Left cardiac atrium (tissue), 4 donors: ENCODE results near the gene ZCCHC24. TPM values are rescaled to one million over a fixed set of nuclear protein-coding genes. Genes with fewer than 3 reads are reported as not detected.

ENCODE experiments used
- ATAC-seq, 2 donors: fragments of 200-7000 bp; cut with Tn5 transposase; one replicate each; pipeline ENCODE4 v1.9.1; 2020; ENCODE audit warnings: mild to moderate bottlenecking in 2 of 2, moderate library complexity in 2 of 2
- DNase-seq: peaks from one replicate; pipeline ENCODE4 v3.0.0-alpha.2; 2020
- intact Hi-C, 2 donors: fragments of 100-400 bp; cut with DNase I; formaldehyde crosslinking; loops; one replicate each; pipeline versions ENCODE4 v1.14.1 to v1.15.1; 2022 to 2023
- long read RNA-seq: library from polyadenylated mRNA; unstranded; transcript quantifications from one replicate; pipeline ENCODE4 v2.0.0, GENCODE V29; 2021
- total RNA-seq, 2 donors: library from RNA; stranded (reverse); fragmentation: NEBNext Ultra II Directional; extraction: Animal tissue kit (Norgen Biotek cat#: 25700); gene quantifications; one replicate each; pipeline ENCODE4 v1.2.1, GENCODE V29; 2021
- donor health status: DM: no; HTN: yes; CAD: no.
- donor health status: DM: no; HTN: yes; CAD: no; lungs with severe emphysema.
- donor health status: DM: yes; HTN: yes; CAD: no.
- donor health status: Dilated cardiomyopathy.

Gene ZCCHC24
- 10 to 100 TPM; 52.9 to 56.6 TPM for total RNA-seq
- long read RNA-seq, full-length matches to known transcripts = 4 of 27 reads
- long read RNA-seq, partial matches to known transcripts = 1 of 27 reads
- long read RNA-seq, other reads (novel, unspliced or antisense) = 22 of 27 reads

DNA sequence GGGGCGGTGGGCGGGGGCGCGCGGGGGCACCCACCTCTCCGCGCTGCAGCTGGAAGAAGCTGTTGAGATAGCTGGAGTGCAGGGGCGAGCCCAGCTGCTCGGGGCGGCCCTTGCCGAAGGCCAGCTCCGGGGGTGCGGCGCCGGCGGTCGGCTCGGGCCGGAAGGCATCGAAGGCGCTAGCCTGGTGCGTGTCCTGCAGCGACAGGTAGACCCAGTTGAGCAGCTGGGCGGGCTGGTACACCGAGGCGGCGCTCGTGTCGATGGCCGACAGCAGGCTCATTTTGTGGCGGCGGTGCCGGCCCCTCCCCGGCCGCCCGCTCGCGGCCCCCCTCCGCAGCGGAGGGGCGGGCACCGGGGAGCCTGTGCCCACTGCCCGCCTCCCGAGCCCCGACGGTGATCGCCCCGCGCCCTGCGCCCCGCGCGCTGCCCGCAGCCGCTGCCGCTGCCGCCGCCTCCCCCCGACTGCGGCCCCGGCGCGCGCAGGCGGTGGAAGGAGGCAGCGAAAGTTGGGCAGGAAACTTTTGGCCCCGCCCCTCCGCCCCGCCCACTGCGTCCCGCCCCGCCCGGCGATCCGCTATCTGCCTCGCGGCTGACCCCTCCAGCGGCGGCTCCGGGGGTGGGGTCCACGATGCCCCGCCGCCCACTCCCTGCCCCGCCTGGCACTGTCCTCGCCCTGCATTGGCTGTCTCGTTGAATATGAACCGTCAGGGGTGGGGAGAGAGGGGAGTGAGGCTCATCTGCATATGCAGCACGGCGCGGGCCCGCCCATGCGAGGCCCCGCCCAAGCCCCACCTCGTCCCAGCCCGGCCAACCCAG lies at the start of gene ZCCHC24:
TSS of gene ZCCHC24 (minus strand) at position 464 of the 816 bp plus-strand sequence. CDS start at position 280, 184 bp downstream.
- DNase-seq (peak; percentile 99), ATAC-seq (peak; percentile 93 to 94)
- intact Hi-C loops = no loop called here

DNA sequence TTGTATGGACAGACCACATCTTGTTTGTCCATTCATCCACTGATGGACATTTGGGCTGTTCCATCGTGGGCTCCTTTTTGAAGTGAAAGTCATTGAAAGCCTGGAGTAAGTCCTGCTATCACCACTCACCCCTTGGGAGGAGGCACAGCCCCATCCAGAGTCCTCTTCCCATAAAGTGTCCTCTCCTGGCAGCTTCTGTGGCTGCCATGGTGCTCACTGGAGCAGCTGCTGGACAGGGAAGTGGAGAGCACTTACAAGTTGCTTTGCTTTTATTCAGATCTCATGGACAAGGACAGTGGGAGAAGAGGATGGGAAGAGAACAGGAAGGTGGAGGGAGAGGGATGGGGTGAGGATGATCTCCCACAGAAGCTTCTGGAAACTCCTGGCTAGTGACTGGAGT lies 48.4 kb upstream of the ZCCHC24 start:
- DNase-seq (no peak), ATAC-seq (no peak)
- intact Hi-C loops = no loop called here

DNA sequence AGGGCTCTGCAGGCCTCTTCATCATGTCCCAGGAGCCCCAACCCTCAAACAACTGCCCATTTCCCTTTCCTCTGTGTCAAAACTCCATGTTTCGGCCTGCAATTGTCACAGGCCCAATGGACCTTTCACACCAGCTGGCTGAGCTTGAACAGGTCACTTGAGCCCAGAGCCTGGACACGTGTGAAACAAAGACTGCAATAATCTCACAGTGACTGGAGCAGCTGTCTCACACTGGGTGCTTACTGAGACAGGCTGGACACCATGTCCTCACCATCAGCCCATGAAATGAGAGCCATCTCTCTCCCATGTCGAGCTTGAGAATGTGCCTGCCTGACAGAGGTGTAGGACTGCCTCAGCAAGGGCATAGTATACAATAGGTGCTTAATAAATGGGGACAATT lies 47.4 kb upstream of the ZCCHC24 start:
- DNase-seq (no peak), ATAC-seq (peak in 1 of 2 donors; percentile 47)
- intact Hi-C loops = no loop called here

DNA sequence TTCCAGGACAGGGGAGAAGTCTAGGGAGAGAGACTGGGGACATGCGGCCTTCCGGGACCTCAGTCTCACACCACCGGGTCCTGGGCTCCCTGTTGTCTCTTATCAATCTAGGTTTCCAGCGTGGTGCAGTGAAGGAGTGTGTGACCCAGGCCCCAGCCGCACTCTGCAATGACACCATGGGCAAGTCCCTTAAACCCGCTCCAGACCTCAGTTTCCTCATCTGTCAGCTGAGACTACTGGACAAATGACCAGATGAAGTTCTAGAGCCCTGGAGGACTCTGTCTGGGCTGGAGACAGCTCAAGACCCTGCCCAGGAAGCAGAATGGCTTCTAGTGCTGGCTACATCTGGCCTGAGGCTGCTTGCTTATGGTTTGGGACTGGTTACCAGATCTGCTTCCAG lies 46.8 kb upstream of the ZCCHC24 start:
- intact Hi-C loops = no loop called here
- no peak for ATAC-seq
- DNase-seq = no peak

DNA sequence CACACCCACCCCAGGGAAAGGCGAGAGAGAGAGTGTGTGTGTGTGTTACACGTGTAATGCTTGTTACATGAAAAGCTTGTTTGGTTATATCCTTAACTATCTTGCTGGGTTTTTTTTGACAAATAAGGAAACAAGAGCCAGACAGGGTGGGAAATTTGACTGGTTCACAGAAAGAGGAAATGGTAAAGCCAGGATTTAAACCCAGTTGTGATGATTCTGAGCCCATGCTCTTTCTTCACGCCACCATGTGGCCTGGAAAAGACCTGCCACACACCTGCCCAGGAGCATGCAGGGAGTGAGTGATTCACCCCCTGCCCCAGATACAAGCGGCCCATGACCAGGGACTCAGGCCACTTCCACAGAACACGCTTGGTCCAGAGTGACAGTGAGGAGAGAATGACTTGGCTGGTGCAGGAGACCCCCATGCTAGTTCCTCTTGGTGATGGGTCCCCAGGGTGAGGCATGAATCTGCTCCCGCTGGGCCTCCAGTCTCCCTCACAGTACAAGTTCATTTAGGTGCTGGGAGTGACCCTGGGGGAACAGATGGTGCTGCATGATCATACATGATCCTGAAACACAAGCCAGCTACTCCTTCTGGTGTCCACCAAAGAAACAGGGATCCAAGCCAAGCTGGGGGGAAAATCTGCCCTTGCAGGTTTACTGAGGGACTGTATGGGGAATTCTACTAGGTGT lies 45.9 kb upstream of the ZCCHC24 start:
- intact Hi-C loops = no loop called here

DNA sequence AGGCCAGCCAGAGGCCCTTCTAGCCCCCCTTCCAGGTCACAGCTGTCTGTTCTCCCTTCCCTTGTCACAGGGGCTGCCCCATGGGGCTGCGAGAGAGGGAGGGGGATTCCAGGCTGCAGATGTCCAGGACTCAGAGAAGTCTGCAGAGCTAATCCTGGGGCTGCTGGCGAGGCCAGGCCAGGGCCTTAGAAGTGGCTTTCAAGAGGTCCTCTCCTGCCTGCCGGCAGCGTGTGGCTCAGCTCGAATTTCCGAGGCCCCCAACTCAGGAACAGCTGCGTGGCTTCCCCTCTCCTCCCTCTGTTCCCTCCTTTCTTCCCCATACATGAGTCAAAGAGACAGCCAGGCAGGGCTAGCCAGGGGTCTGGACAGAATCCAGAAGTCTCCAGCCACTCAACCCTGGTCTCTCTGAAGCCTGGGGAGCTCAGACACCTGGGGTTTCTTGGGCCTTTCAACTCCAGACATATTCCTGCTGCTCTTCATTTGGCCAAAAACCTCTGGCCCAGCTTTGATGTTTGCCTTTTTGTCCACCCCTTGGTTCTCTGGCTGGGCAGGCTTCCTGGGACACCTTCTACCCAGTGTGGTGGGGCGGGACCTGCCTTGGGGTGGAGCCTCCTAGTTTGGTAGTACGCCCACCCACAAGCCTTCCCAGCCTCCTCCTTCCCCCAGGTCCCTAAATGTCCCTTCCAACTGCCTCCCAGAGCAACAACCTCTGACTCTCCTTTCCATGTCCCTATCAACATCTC lies 45.1 kb upstream of the ZCCHC24 start:
- DNase-seq = peak; percentile 33
- intact Hi-C loops = no loop called here
- peak; percentile 10 to 66 for ATAC-seq

More for the DNA sequence above, 45.9 kb upstream of the ZCCHC24 start:
- ATAC-seq = no peak
- no peak for DNase-seq

DNA sequence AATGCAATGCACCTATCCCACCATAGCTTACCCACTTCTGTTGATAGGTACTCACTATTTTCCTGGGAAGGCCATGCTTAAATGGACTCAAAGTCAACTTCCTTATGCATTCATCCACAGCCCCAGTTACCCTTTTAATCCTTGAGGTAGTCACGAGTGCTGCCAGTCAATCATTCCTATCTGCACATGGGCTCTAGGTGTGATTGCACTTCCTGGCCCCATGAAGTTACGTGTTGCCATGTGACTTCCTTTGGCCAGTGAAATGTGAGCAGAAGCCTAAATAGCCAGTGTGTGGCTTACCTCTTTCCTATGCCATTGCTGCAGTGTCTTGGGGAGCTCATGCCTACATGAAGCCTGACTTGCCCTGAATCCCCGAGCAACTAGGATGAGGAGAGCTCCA lies 43.4 kb upstream of the ZCCHC24 start:
- ATAC-seq (no peak), DNase-seq (no peak)
- intact Hi-C loops = loop anchor here in 1 of 2 donors (5.0 kb wide), 1 partner anchor 112 kb away; no protein-coding TSS in a partner anchor

DNA sequence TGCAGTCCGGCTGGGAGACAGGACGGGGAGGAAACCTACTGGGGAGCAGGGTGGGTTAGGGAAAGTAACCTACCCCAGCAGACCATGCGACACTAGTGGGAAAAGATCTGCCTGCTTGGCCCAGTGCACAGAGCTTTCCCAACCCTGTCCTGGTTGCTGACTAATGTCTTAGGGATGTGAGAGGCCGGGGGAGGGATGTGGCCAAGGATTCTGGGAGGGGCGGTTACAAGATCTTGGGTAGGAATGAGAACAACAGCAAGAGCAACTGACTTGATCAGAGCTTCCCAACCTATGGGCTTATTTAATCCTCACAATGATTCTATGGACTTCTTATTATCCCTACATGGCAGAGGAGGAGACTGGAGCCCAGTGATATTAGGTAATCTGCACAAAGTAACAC lies 42.9 kb upstream of the ZCCHC24 start:
- ATAC-seq (peak; percentile 70 to 82), DNase-seq (peak; percentile 70)
- intact Hi-C loops = loop anchor here in 1 of 2 donors (5.0 kb wide), 1 partner anchor 111 kb away; no protein-coding TSS in a partner anchor

DNA sequence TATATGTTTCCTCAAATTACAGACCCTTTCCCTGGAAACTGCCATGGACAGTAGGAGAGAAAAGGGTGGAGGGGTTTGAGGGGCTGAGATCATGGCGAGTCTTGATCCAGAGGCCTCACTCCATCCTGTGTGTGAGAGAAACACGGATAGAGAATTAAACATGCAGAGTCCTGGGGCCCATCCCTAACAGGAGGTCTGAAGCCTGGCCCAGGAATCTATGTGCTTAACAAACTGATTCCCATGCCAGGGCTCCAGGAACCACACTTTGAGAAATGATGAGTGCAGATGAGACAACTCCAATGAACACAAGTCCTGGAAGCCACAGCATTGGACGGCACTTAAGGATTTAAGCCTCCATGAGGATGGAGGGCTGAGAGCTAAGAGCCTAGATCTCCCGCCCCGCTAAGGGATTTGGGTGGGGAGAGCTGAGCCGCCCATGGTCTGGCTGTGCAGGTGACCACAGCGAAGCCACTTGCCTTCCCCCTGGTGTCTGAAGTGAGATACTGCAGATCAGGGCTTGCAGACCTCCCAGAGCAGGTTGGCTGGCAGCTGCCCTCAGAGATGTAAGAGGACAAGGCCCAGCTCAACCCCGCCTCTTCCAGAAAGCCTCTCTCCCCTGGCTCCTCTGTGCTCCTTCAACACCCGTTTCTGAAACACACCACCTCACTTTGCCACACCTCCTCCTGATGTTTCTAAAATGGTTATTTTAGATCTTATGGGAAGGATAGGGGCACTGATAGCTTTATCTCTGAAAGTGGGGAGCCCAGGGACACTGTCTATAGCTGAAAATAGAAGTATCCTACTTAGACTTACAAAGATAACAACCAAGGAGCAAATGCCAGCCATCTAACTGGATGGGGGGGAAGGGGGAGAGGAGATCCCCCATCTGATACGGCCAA lies 42.1 kb upstream of the ZCCHC24 start:
- peak; percentile 45 to 63 for ATAC-seq
- intact Hi-C loops = loop anchor here (1.0 to 5.0 kb wide), 2 partner anchors 110 to 113 kb away; no protein-coding TSS in a partner anchor
- DNase-seq = peak; percentile 74

DNA sequence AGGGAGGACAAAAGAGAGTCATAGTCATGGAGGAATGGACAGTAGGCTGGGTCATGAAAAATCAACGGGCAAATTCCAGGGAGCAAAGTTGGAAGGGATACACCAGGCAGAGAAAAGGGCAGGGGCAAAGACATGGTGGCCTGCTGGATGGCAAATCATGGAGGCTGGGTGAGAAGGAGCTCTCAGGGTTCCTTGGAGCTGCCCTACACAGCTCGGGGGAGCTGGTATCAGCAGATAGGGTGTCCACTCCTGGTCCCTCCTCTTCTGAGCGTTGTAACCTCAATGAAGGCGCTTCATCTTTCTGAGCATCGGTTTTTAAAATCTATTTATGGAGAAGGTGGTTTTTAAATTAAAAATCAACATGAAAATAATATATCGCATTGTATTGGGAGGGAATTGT lies 39.1 kb upstream of the ZCCHC24 start:
- no peak for ATAC-seq
- DNase-seq = no peak
- intact Hi-C loops = no loop called here

DNA sequence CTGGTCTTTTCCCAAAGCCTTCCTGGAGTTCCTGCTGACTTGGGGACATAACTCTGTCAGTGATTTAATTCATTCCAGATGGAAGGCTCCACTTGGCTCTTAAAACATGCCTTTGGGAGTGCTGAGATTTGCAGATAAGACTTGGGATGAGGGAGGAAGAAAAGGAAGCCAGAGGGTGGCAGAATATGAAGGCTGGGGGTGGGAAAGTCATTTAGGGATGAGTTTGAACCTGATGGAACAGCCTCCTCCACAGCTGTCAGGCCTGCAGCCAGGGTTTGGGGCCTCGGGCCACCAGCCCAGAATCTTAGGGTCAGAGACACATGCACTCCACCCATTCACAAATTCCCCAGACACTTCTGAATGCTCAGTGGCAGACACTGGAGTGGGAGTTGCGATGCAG lies 38.5 kb upstream of the ZCCHC24 start:
- DNase-seq (peak; percentile 52), ATAC-seq (peak; percentile 60 to 73)
- intact Hi-C loops = no loop called here

DNA sequence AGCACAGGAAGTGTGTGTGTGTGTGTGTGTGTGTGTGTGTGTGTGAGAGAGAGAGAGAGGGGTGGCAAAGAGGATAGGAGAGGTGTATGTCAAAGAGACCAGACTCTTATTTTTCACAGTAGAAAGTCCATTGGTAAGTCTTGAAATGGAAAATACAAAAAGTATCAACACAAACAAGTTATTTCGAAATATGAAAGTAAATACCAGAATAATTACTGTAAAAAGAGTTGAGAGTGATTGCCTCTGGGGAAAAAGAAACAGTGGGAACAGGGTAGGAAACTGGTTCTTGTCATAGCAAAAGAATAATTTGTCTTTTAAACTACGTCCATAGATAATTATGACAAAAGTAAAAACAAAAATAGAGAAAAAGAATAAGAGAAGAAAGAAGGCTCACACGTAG lies 37.9 kb upstream of the ZCCHC24 start:
- intact Hi-C loops = no loop called here
- ATAC-seq (no peak), DNase-seq (no peak)

DNA sequence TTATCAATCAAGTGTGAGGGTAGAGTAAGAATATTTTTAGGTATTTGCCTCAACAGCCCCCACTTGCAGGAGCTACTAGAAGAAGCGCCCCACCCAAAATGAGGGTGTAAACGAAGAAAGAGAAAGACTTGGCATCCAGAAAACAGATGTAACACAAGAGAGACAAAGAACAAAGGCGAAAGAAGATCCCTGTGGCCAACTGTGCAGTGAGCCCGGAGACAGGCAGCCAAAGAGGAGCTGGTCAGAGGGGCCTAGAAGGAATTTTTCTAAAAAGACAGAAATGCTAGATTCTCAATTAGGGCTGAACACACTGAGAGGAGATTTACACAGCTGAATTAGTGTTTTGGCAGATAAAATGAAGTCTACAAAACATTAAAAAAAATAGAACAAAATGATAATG lies 37.3 kb upstream of the ZCCHC24 start:
- ATAC-seq (no peak), DNase-seq (no peak)
- intact Hi-C loops = no loop called here

DNA sequence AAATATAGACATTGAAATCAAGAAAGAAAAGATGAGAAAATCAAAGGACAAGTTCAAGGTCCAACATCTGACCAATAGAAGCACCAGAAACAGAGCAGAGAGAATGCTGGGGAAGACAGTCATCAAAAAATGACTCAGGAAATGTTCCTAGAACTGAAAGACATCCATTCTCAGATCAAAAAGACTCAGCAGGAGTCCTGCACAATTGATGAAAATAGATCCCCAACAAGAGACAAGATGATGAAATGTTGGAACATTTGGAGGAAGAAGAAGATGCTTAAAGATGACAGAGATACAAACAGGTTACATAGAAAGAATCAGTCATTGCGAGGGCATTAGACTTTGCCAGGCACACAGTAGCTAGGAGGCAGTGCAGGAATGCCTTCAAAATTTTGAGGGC lies 36.9 kb upstream of the ZCCHC24 start:
- ATAC-seq (no peak), DNase-seq (no peak)
- intact Hi-C loops = no loop called here

DNA sequence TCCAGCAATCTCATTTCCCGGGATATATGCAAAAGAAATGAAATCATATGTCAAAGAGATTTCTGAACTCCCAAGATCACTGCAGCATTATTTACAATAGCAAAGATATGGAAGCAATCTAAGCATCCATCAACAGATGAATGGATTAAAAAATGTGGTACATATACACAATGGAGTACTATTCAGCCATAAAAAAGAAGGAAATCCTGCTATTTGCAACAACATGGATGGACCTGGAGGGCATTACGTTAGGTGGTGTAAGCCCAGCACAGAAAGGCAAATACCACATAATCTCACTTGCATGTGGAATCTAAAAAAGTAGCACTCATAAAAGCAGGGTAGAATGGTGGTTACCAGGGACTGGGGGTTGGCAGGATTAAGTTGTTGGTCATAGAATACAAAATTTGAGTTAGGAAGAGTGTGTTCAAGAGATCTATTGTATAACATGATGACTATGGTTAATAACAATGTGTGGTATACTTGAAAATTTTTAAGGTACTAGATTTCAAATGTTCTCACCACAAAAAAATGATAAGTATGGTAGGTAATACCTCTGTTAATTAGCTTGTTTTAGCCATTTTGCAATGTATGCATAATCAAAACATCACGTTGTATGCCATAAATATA lies 34.0 kb upstream of the ZCCHC24 start:
- intact Hi-C loops = no loop called here
- DNase-seq = no peak
- ATAC-seq = no peak

DNA sequence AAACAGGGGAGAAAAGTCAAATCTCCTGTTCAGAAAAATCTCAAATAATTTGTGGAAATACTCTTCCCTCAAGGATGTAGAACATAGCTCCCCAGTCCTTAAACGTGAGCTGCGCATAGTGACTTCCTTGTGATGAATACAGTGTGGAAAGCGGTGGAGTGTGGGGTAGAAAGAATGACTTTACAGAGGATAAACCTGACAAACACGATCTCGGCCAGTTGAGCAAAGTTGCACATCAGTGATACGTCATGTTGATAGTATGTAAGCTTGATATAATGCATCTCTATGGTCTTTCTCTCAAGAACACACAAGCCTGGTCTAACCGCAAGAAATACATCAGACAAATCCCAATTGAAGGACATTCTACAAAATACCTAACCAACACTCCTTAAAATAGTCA lies 32.0 kb upstream of the ZCCHC24 start:
- intact Hi-C loops = no loop called here
- no peak for ATAC-seq
- DNase-seq = no peak

DNA sequence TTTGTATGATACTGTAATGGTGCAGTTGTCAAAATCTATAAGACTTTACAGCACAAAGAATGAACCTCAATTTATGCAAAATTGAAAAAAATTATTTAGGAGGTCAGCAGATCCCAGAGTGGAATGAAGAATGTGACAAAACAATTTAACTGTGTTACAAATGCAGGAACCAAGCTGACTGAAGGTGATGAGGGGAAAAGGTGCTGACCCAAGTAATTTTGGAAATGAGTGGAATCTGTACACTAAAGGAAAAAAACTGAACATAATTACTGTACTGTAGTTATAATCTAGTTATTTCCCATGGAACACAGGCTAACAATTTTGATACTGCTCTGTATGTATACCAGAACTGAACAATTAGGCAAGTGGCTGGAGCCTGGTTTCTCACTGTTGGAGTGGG lies 31.2 kb upstream of the ZCCHC24 start:
- no peak for ATAC-seq
- DNase-seq = no peak
- intact Hi-C loops = no loop called here

DNA sequence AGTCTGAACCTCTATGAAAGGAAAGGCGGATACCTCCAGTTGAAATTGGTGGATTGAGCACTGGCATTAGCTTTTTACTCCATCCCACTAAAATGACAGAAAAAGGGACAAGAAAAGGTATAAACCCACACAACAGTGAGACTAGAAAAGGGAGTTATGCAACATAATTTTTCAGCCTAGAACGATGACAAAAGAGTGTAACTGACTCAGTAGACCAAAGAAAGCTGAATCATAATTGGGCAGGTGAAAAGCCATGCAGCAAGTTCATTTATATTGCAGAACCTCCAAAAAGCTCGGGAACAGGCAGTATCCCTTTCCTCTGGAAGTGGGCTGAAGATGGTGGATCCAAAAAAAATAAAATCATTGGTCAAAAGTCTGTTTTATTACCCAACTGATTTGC lies 30.5 kb upstream of the ZCCHC24 start:
- no peak for ATAC-seq
- DNase-seq = no peak
- intact Hi-C loops = no loop called here
